Measurements from ENCODE around the gene HARS2.
"Not testable (repeated sequence)": the region's sequence is repeated elsewhere in the genome, so short reads cannot be mapped to it uniquely, and the experiment has no call there.

HARS2 gene

GRCh38 chr5:140700177-140701144 is 9.2 kb downstream of the HARS2 start, which contains the start of gene ZMAT2:
TSS of gene ZMAT2 (plus strand) at chr5:140700447. CDS start at chr5:140700461, 14 bp downstream.
- DNase-seq = peak; percentile 94

- no peak for DNase-seq
Measured at GRCh38 chr5:140707812-140708211, 16.6 kb downstream of the HARS2 start.

- DNase-seq = not testable (repeated sequence)
Measured at GRCh38 chr5:140708787-140709186, 17.5 kb downstream of the HARS2 start.

GRCh38 chr5:140710899-140711552 is 19.8 kb downstream of the HARS2 start:
- peak; percentile 77 for DNase-seq

- DNase-seq = no peak
Measured at GRCh38 chr5:140711794-140712193, 20.5 kb downstream of the HARS2 start.

- DNase-seq = no peak
Measured at GRCh38 chr5:140713562-140714094, 22.4 kb downstream of the HARS2 start.

- DNase-seq = not testable (repeated sequence)
Measured at GRCh38 chr5:140716238-140716637, 25.0 kb downstream of the HARS2 start.

GRCh38 chr5:140718266-140718592 is 27.0 kb downstream of the HARS2 start:
- no peak for DNase-seq

- not testable (repeated sequence) for DNase-seq
Measured at GRCh38 chr5:140720738-140721137, 29.5 kb downstream of the HARS2 start.

GRCh38 chr5:140721395-140721794 is 30.1 kb downstream of the HARS2 start:
- not testable (repeated sequence) for DNase-seq

GRCh38 chr5:140725799-140726471 is 34.7 kb downstream of the HARS2 start:
- DNase-seq = peak; percentile 71

- DNase-seq = no peak
Measured at GRCh38 chr5:140733098-140733497, 41.8 kb downstream of the HARS2 start.

GRCh38 chr5:140734354-140734753 is 43.1 kb downstream of the HARS2 start:
- DNase-seq = no peak

GRCh38 chr5:140737486-140737885 is 46.2 kb downstream of the HARS2 start:
- no peak for DNase-seq

GRCh38 chr5:140741967-140742366 is 50.7 kb downstream of the HARS2 start:
- no peak for DNase-seq

Data from stimulated activated naive CD4-positive, alpha-beta T cell treated with Interleukin-2 at 50 U/mL for 16 hours (primary cell).